Sigmoid colon (tissue), 7 donors: ENCODE data around the gene CAPN10. TPM values are rescaled to one million over a fixed set of nuclear protein-coding genes. Genes with fewer than 3 reads are reported as not detected.

Experiments
- DNase-seq: peaks from one replicate; pipeline ENCODE4 v3.0.0-alpha.2; 2019
- H3K27ac ChIP-seq, 4 donors: fragments of 200-600 bp; sonication (generic); one replicate each; pipeline ENCODE4 v1.5.1; 2016 to 2019; ENCODE audit warnings: mild to moderate bottlenecking in 1 of 4
- H3K27me3 ChIP-seq, 3 donors: fragments of 200-600 bp; sonication (generic); one replicate each; pipeline ENCODE4 v1.5.1; 2019; ENCODE audit warnings: mild to moderate bottlenecking in 1 of 3
- H3K36me3 ChIP-seq, 4 donors: fragments of 200-600 bp; sonication (generic); one replicate each; pipeline ENCODE4 v1.5.1; 2016 to 2019
- H3K4me1 ChIP-seq, 4 donors: fragments of 200-600 bp; sonication (generic); one replicate each; pipeline ENCODE4 v1.5.1; 2017 to 2019
- H3K4me3 ChIP-seq, 4 donors: fragments of 200-600 bp; sonication (generic); one replicate each; pipeline ENCODE4 v1.5.1; 2017 to 2019; ENCODE audit warnings: mild to moderate bottlenecking in 2 of 4, moderate library complexity in 1 of 4
- H3K9me3 ChIP-seq, 4 donors: fragments of 200-600 bp in 3 of 4; sonication (generic) in 3 of 4; one replicate each; pipeline versions ENCODE4 v1.5.1 to v1.6.1; 2013 to 2019
- CTCF ChIP-seq, 4 experiments: fragments of 450-650 bp in 3 of 4; fragments of 200-600 bp in 1 of 4; IDR thresholded peaks; one replicate each; pipeline ENCODE4 v1.5.1; 2016 to 2019; ENCODE audit warnings: antibody characterized with exemption in 4 of 4, mild to moderate bottlenecking in 3 of 4, moderate library complexity in 2 of 4
- EP300 ChIP-seq, 4 donors: sonication (generic); formaldehyde crosslinking; IDR thresholded peaks; one replicate each; pipeline ENCODE4 v1.6.1; 2017; ENCODE audit warnings: antibody characterized with exemption in 4 of 4
- POLR2A ChIP-seq, 2 donors: fragments of 450-650 bp; IDR thresholded peaks; one replicate each; pipeline ENCODE4 v1.6.1; 2016; ENCODE audit warnings: antibody characterized with exemption in 2 of 2, mild to moderate bottlenecking in 2 of 2, moderate library complexity in 2 of 2
- POLR2AphosphoS5 ChIP-seq, 4 donors: sonication (generic); formaldehyde crosslinking; IDR thresholded peaks; one replicate each; pipeline ENCODE4 v1.6.1; 2017; ENCODE audit warnings: antibody characterized with exemption in 4 of 4
- WGBS, 2 donors: extraction: QIAGEN DNeasy Blood & Tissue Kit; methylation state at CpG; one replicate each; pipeline ENCODE4 v1.1.7; 2013; 5-methylcytosine and 5-hydroxymethylcytosine counted together
- intact Hi-C: fragments of 100-400 bp; cut with DNase I; formaldehyde crosslinking; loops from one replicate; pipeline ENCODE4 v1.15.1; 2023
- polyA plus RNA-seq, 3 donors: library from polyadenylated mRNA; stranded (reverse); fragments of 200-250 nt; gene quantifications; one replicate each; pipeline ENCODE4 v1.2.3, GENCODE V29; 2013
- total RNA-seq, 4 donors: library from RNA; depleted of rRNA; stranded (reverse); fragments of >200 nt; gene quantifications; one replicate each; pipeline ENCODE4 v1.1.0, GENCODE V29; 2016
- donor health status: healthy with polysubstance abuse.
- donor health status: Bipolar disorder and iron deficiency.
- donor health status: healthy.

CAPN10 gene
- total and polyA plus RNA-seq, 7 donors: 10.5 to 33.0 (median 16.4) TPM

DNA sequence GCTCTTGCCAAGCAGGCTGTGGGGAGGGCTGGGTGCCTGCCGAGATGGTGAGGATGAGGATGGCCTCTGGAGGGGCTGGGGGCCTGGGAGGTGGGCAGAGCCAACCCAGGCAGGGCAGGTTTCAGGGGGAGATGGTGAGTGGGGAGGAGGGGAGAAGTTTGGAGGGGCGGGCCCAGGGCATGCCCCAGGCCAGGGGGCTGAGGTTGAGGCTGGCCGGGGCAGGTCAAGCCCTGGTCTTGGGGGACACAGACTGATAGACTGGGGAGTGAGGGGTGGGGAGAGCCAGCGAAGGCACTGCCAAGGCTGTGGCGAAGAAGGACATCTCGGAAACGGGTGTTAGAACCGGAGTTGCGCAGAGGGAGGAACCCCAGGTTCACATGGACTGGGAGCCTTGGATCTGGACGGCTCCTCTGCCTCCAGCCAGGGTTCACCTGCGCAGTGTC, 12.6 kb downstream of the CAPN10 start:
- intact Hi-C loops: loop anchor here (5.0 kb wide), 1 partner anchor 42 kb away; the partner anchor contains the start of gene ANKMY1
- peaks cover 0 to 26% (median 17%) of the 10 kb centered on the region in 4 donors for H3K36me3 ChIP-seq
- 94 to 96% methylated on average over 11 of the region's 11 CpGs for WGBS, 2 donors
- DNase-seq: peak; percentile 53
- no peaks in the 10 kb centered on the region for H3K27me3 ChIP-seq
- H3K27ac ChIP-seq: no peak overlapping the region
- no peak overlapping the region for H3K4me3 ChIP-seq
- no peak for TF ChIP-seq POLR2A (IDR thresholded peaks at IDR 0.05)
- no peak for TF ChIP-seq CTCF (IDR thresholded peaks at IDR 0.05)
- TF ChIP-seq POLR2AphosphoS5 (IDR thresholded peaks at IDR 0.05): no peak
- no peak for TF ChIP-seq EP300 (IDR thresholded peaks at IDR 0.05)
- H3K4me1 ChIP-seq: peaks cover 0 to 41% (median 27%) of the 10 kb centered on the region in 4 donors
- no peaks in the 10 kb centered on the region for H3K9me3 ChIP-seq

DNA sequence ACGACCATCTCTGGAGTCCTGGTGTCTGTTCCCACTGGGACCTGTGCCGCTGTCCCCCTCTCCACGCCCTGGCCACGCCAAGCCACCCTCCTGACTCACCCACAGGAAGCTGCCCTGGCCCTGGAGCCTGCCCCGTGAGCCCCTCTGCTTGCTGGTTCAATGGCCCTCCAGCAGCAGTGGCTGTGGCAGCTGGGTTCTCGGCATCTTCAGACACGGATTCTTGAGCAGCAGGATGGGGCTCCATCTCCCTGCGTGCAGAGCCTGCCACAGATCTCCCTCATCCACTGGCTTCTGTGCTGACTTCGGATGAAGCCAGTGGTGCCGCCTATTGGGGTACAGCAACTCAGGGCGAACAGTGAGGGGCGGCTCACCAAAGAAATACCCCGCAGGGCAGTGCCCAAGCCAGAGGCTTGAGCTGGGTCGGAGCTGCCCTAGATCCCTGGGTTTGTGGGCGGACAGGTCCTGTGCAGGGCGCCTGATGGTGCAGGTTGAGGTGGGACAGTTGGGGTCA, 14.0 kb downstream of the CAPN10 start:
- H3K9me3 ChIP-seq: no peaks in the 10 kb centered on the region
- H3K4me3 ChIP-seq: no peak overlapping the region
- H3K27ac ChIP-seq: no peak overlapping the region
- WGBS, 2 donors: 95% methylated on average over 16 of the region's 16 CpGs
- no peak for TF ChIP-seq CTCF (IDR thresholded peaks at IDR 0.05)
- TF ChIP-seq POLR2AphosphoS5 (IDR thresholded peaks at IDR 0.05): no peak
- TF ChIP-seq EP300 (IDR thresholded peaks at IDR 0.05): no peak
- no peak for TF ChIP-seq POLR2A (IDR thresholded peaks at IDR 0.05)
- H3K36me3 ChIP-seq: peaks cover 0 to 24% (median 14%) of the 10 kb centered on the region in 4 donors
- intact Hi-C loops: no loop called here
- H3K27me3 ChIP-seq: no peaks in the 10 kb centered on the region
- DNase-seq: peak; percentile 59
- peaks cover 0 to 31% (median 23%) of the 10 kb centered on the region in 4 donors for H3K4me1 ChIP-seq

DNA sequence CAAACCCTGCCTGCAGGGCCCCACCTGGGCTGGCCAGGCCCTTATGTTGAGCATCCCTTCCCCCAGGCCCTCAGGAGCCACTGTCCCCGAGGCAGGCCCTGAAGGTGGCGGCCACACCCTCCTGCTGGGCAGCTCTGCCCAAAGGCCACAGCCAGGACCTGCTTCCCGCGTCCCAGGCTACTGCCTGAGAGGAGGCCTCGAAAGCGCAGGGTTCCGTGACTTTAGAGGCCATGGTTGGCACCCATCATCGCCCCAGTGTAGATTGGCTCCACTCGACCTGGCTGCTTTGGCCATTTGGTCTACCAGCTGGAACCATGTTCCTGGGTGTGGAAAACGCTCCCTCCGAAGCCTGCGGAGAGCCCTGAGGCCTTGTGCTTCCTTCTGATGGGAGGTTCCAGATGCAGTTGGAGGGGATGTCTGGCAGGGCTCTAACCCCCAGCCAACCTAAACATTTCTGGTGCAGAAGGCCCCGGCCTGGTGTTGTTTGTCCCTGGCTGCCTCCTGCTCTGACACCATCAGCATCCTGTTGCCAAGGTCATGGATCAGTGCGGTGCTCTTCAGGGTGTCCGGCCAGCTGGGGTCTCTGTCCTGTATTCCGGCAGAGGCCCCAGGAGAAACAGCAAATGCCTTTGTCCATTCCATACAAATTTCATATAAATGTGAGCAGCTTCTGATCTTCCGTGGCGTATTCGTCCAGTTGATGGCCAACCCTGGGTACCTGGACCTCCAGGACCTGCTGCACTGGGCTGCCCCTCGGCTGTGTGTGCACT, 14.7 kb downstream of the CAPN10 start:
- H3K27ac ChIP-seq: no peak overlapping the region
- H3K4me3 ChIP-seq: no peak overlapping the region
- H3K4me1 ChIP-seq: peaks cover 0 to 24% (median 15%) of the 10 kb centered on the region in 4 donors
- WGBS, 2 donors: 85 to 93% methylated on average over 20 of the region's 20 CpGs
- intact Hi-C loops: no loop called here
- TF ChIP-seq CTCF (IDR thresholded peaks at IDR 0.05) (no peak), POLR2A (IDR thresholded peaks at IDR 0.05) (no peak), EP300 (IDR thresholded peaks at IDR 0.05) (no peak), POLR2AphosphoS5 (IDR thresholded peaks at IDR 0.05) (no peak)
- H3K9me3 ChIP-seq: no peaks in the 10 kb centered on the region
- no peaks in the 10 kb centered on the region for H3K27me3 ChIP-seq
- H3K36me3 ChIP-seq: peaks cover 0 to 24% (median 14%) of the 10 kb centered on the region in 4 donors
- peak; percentile 58 for DNase-seq

DNA sequence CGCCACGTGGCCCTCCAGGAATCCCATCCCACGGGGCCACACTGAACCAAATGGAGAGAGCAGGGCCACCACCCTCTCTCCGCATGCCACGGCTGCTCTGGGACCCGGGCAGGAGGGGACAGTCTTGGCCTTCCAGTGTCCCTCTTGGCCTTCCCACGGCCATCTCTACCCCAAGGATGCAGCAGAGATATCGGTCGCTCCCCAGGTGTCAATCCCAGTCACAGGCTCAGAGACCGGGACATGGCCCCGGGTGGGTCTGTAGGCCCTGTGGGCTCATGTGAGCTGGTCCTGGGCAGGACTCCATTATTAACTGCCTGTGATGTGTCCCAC, 15.3 kb downstream of the CAPN10 start:
- DNase-seq: peak; percentile 57
- Histone ChIP-seq H3K36me3 (peaks cover 0 to 24% (median 14%) of the 10 kb centered on the region in 4 donors), H3K4me1 (peaks cover 0 to 18% (median 10%) of the 10 kb centered on the region in 4 donors), H3K27me3 (no peaks in the 10 kb centered on the region), H3K27ac (no peak overlapping the region), H3K9me3 (no peaks in the 10 kb centered on the region), H3K4me3 (no peak overlapping the region)
- intact Hi-C loops: no loop called here
- 96 to 97% methylated on average over 11 of the region's 11 CpGs for WGBS, 2 donors
- no peak for TF ChIP-seq CTCF (IDR thresholded peaks at IDR 0.05)
- no peak for TF ChIP-seq POLR2AphosphoS5 (IDR thresholded peaks at IDR 0.05)
- TF ChIP-seq EP300 (IDR thresholded peaks at IDR 0.05): no peak
- no peak for TF ChIP-seq POLR2A (IDR thresholded peaks at IDR 0.05)
